Retinal pigment epithelial cell (primary cell): Measurements from ENCODE around the gene MYO9A.

Experiments
- DNase-seq: peaks from one replicate; pipeline ENCODE4 v3.0.0-alpha.2; 2010; ENCODE audit warnings: low read depth
- H3K4me3 ChIP-seq: 2 replicates; pipeline ENCODE4 v1.5.1; 2011; ENCODE audit warnings: mild to moderate bottlenecking, low read length, control low read depth, moderate library complexity
- CTCF ChIP-seq: conservative IDR thresholded peaks from 2 replicates; pipeline ENCODE4 v1.5.1; 2011; ENCODE audit warnings: low read depth, low read length, control low read depth, inconsistent platforms

The MYO9A gene

DNA sequence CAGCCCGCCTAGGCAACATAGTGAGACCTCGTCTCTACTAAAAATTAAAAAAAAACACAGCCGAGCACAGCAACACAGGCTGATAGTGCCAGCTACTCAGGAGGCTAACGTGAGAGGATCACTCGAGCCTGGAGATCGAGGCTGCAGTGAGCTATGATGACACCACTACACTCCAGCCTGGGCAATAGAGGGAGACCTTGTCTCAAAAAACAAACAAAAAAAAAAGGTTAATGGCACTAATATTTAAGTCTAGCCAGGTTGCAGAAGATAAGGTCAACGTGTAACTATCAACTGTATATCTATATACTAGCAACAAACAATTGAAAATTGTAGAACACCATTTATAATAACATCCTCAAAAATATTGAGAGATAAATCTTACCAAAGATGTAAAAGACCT lies 75.1 kb downstream of the MYO9A start:
- DNase-seq, result no peak
- no peak for TF ChIP-seq CTCF
- H3K4me3 ChIP-seq, result no peak overlapping the region

DNA sequence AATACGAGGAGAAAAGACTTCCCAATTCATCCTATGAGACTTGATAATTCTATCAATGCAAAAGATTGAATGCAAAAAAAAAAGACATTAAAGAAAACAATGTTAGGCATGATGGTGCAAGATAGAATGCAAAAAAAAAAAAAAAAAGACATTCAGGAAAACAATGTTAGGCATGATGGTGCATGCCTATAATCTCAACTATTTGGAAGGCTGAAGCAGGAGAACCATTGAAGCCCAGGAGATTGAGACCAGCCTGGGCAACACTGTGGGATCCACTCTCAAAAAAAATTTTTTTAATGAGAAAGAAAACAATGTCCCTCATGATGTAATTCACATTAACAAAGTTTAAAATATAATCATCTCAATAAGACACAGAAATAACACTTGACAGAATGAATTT lies 75.9 kb downstream of the MYO9A start:
- TF ChIP-seq CTCF, result no peak
- no peak for DNase-seq
- H3K4me3 ChIP-seq, result no peak overlapping the region

GRCh38 chr15:72037321-72037720 lies 80.6 kb downstream of the MYO9A start:
- no peak for DNase-seq
- no peak overlapping the region for H3K4me3 ChIP-seq
- TF ChIP-seq CTCF, result no peak

DNA sequence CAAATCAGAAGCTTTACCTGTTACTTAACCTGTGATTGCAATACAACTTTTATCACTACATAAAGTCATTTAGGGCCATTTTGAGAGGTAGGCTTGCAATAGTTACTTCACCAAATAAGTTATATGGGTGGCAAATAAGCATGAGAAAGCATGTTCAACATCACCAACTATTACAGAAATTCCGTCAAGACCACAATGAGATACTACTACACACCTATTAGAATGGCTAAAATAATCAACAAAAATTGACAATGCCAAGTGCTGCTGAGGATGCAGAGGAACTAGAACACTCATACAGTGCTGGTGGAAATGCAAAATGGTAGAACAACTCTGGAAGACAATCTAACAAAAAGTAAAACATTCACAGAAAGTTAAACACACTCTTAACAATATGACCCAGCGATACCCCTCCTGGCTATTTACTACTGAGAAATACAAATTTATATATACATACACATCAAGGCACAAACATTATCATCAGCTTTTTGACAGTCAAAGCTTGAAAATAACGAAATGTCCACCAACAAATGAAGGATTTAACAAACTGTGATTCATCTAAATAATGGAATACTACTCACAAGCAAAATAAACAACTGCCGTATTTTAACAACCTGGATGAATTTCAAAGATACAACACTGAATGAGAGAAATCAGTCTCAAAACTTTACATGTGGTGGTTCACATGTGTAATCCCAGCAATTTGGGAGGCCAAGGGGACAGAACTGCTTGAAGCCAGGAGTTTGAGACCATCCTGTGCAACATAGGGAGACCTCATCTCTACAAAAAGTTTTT lies 82.9 kb downstream of the MYO9A start:
- DNase-seq, result no peak
- no peak for TF ChIP-seq CTCF
- H3K4me3 ChIP-seq, result no peak overlapping the region

- no peak overlapping the region for H3K4me3 ChIP-seq
- DNase-seq, result no peak
- TF ChIP-seq CTCF, result no peak
Measured at GRCh38 chr15:72034351-72034750, 83.6 kb downstream of the MYO9A start.

DNA sequence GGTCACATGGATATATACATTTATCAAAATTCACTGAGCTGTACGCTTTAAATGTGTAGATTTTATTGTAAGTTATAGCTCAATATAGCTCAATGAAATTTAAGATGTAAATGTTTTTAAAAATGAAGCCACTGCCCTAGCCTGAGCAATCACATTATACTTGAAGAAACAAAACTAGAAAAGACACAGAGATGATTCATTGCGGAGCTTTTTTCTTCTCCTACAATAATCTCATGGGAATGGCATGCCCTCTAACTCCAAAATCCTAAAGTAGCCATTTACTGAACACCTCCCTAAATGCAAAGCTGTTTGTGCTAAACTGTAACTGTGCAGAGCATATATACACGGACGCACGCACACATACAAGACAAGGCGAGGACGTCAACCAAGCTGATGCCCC lies 84.2 kb downstream of the MYO9A start:
- DNase-seq, result no peak
- H3K4me3 ChIP-seq, result no peak overlapping the region

More for the DNA sequence above, 84.2 kb downstream of the MYO9A start:
- TF ChIP-seq CTCF, result no peak
